Activated CD4-positive, CD25-positive, alpha-beta regulatory T cell treated with anti-CD3 and anti-CD28 coated beads, Interleukin-2, amount 50 U/mL, for 72 hours (primary cell): ENCODE results near the gene ROBO3.

ENCODE experiments used
- DNase-seq: peaks from one replicate; pipeline ENCODE4 v3.0.0; 2021

The ROBO3 gene

GRCh38 chr11:124928942-124929665, 63.9 kb downstream of the ROBO3 start:
- DNase-seq = no peak

GRCh38 chr11:124930799-124931198, 65.6 kb downstream of the ROBO3 start:
- no peak for DNase-seq
